Measurements from ENCODE around the gene FAM216B. TPM values are rescaled to one million over a fixed set of nuclear protein-coding genes. Genes with fewer than 3 reads are reported as not detected.

FAM216B gene
- total and polyA plus RNA-seq, 2 donors (not counting 3 experiments of a cell fraction or from before 2014, with no cell fraction given) = not detected

DNA sequence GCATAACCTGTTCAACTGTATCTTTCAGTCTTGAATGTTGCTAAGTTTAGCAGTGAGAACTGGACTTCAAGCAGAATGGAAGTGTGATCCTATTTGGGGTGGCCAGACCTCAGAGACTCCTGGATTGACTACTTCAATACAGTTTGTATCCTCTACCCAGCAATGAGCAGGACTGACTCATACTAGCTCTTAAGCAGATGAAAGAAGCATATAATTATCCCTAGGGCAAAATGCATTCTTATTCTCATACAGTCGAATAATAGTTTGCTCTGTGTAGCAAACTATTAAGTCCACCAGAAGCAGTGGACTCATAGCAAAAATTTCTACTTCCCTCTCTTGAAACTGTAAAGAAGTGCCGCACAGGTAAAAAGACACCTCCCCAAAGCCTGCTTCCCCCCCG lies 46.4 kb upstream of the FAM216B start:
- Histone ChIP-seq H3K9me1 (replicated peaks; ENCODE audit: control insufficient read depth, extremely low read depth, insufficient read depth, low read length) (no peaks in the 10 kb centered on the region), H3K79me2 (ENCODE audit: control insufficient read depth, insufficient read depth, low read length) (no peaks in the 10 kb centered on the region), H3K27ac (ENCODE audit: insufficient read depth, low read depth, low read length) (no peak overlapping the region), H4K20me1 (replicated peaks; ENCODE audit: control insufficient read depth, extremely low read depth, insufficient read depth, low read length) (no peaks in the 10 kb centered on the region), H3K4me1 (ENCODE audit: control insufficient read depth, extremely low read depth, insufficient read depth, low read length) (no peaks in the 10 kb centered on the region), H3K27me3 (ENCODE audit: control insufficient read depth in 2 of 2, insufficient read depth in 2 of 2, low read length in 2 of 2) (peaks cover under 1 to 5% of the 10 kb centered on the region in 2 experiments), H2AFZ (ENCODE audit: low read depth, low read length) (no peak overlapping the region), H3K4me3 (replicated peaks in 1 of 3; ENCODE audit: insufficient read depth in 1 of 3, low read depth in 1 of 3, low read length in 3 of 3) (no peak overlapping the region), H3K9ac (replicated peaks; ENCODE audit: extremely low read depth, insufficient read depth, low read length) (no peak overlapping the region), H3K36me3 (ENCODE audit: control insufficient read depth in 2 of 2, extremely low read depth in 1 of 2, insufficient read depth in 2 of 2, low read length in 2 of 2) (no peaks in the 10 kb centered on the region), H3K4me2 (ENCODE audit: insufficient read depth, low read length) (no peak overlapping the region), H3K9me3 (replicated peaks; ENCODE audit: control insufficient read depth, insufficient read depth, low read length) (no peaks in the 10 kb centered on the region)
- no peak for FAIRE-seq
- ChIA-PET CTCF (interaction anchor here (1.6 kb wide), 1 partner anchor 14 kb away, joined by 4 read pairs; no protein-coding TSS in a partner anchor), POLR2A (no interaction called here)
- no peak for TF ChIP-seq FOS (IDR thresholded peaks at IDR 0.05; ENCODE audit: borderline replicate concordance, insufficient read depth, low read length)
- TF ChIP-seq, protein P1, sequence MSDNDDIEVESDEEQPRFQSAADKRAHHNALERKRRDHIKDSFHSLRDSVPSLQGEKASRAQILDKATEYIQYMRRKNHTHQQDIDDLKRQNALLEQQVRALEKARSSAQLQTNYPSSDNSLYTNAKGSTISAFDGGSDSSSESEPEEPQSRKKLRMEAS (IDR thresholded peaks at IDR 0.05; ENCODE audit: insufficient read depth, insufficient read length) = no peak
- TF ChIP-seq MYC (IDR thresholded peaks at IDR 0.05; ENCODE audit: low read depth, low read length) = no peak
- TF ChIP-seq EZH2 (IDR thresholded peaks at IDR 0.05; ENCODE audit: borderline replicate concordance, low read depth, low read length, severe bottlenecking) = no peak
- no peak for TF ChIP-seq POLR2AphosphoS5 (IDR thresholded peaks at IDR 0.05; ENCODE audit: insufficient read depth, low read depth, low read length)
- TF ChIP-seq GATA2 (IDR thresholded peaks at IDR 0.05; ENCODE audit: insufficient read depth, insufficient read length, low read depth, low read length) = no peak
- no peak for TF ChIP-seq JUN (IDR thresholded peaks at IDR 0.05; ENCODE audit: borderline replicate concordance, insufficient read depth, insufficient read length, low read depth)
- TF ChIP-seq, protein P2, sequence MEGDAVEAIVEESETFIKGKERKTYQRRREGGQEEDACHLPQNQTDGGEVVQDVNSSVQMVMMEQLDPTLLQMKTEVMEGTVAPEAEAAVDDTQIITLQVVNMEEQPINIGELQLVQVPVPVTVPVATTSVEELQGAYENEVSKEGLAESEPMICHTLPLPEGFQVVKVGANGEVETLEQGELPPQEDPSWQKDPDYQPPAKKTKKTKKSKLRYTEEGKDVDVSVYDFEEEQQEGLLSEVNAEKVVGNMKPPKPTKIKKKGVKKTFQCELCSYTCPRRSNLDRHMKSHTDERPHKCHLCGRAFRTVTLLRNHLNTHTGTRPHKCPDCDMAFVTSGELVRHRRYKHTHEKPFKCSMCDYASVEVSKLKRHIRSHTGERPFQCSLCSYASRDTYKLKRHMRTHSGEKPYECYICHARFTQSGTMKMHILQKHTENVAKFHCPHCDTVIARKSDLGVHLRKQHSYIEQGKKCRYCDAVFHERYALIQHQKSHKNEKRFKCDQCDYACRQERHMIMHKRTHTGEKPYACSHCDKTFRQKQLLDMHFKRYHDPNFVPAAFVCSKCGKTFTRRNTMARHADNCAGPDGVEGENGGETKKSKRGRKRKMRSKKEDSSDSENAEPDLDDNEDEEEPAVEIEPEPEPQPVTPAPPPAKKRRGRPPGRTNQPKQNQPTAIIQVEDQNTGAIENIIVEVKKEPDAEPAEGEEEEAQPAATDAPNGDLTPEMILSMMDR (IDR thresholded peaks at IDR 0.05; ENCODE audit: extremely low read depth in 1 of 2, insufficient read depth in 1 of 2, low read depth in 1 of 2, low read length in 2 of 2) = no peak
- TF ChIP-seq POLR2A (IDR thresholded peaks at IDR 0.05; ENCODE audit: low read depth, low read length) = no peak
- DNase-seq (ENCODE audit: low read depth, low spot score) = no peak
- dilution Hi-C loops (cut with MboI; ENCODE audit: extremely low pct_ligation_motif_present, low sequenced_read_pairs) = no loop called here
- intact Hi-C loops (cut with micrococcal nuclease) = no loop called here
- BruUV-seq (replicated peaks) = no TSS peak
